Heart left ventricle (tissue), 16 donors: ENCODE results near the gene NRP1. TPM values are rescaled to one million over a fixed set of nuclear protein-coding genes. Genes with fewer than 3 reads are reported as not detected.

Source experiments
- ATAC-seq, 4 donors: fragments of 200-7000 bp; cut with Tn5 transposase; one replicate each; pipeline ENCODE4 v1.9.1; 2020 to 2022; ENCODE audit warnings: moderate library complexity in 4 of 4, mild to moderate bottlenecking in 3 of 4, moderate number of reproducible peaks in 1 of 4
- DNase-seq, 5 donors: peaks; one replicate each; pipeline ENCODE4 v3.0.0-alpha.2; 2020
- H3K27ac ChIP-seq, 12 donors: fragments of 200-600 bp; sonication (generic) in 4 of 12; one replicate each; pipeline versions ENCODE4 v1.5.0 to v1.8.0; 2016 to 2022; ENCODE audit warnings: mild to moderate bottlenecking in 2 of 12
- H3K27me3 ChIP-seq, 9 donors: fragments of 200-600 bp; sonication (generic) in 2 of 9; one replicate each; pipeline versions ENCODE4 v1.5.1 to v1.8.0; 2016 to 2022; ENCODE audit warnings: mild to moderate bottlenecking in 3 of 9
- H3K36me3 ChIP-seq, 9 donors: fragments of 200-600 bp; sonication (generic) in 2 of 9; one replicate each; pipeline versions ENCODE4 v1.5.0 to v1.8.0; 2018 to 2022; ENCODE audit warnings: mild to moderate bottlenecking in 2 of 9
- H3K4me1 ChIP-seq, 12 donors: fragments of 200-600 bp; sonication (generic) in 4 of 12; one replicate each; pipeline versions ENCODE4 v1.5.0 to v1.8.0; 2016 to 2022; ENCODE audit warnings: mild to moderate bottlenecking in 3 of 12
- H3K4me3 ChIP-seq, 12 donors: fragments of 200-600 bp; sonication (generic) in 4 of 12; one replicate each; pipeline versions ENCODE4 v1.5.0 to v1.8.0; 2017 to 2022; ENCODE audit warnings: mild to moderate bottlenecking in 9 of 12, moderate library complexity in 4 of 12
- H3K9me3 ChIP-seq, 12 donors: fragments of 200-600 bp; sonication (generic) in 4 of 12; one replicate each; pipeline versions ENCODE4 v1.5.0 to v1.8.0; 2016 to 2022; ENCODE audit warnings: mild to moderate bottlenecking in 1 of 12
- CTCF ChIP-seq, 12 donors: fragments of 200-600 bp; sonication (generic) in 4 of 12; IDR thresholded peaks; one replicate each; pipeline versions ENCODE4 v1.5.0 to v1.8.0; 2018 to 2022; ENCODE audit warnings: antibody characterized with exemption in 12 of 12, mild to moderate bottlenecking in 5 of 12
- POLR2A ChIP-seq, 2 donors: fragments of 450-650 bp; IDR thresholded peaks; one replicate each; pipeline ENCODE4 v1.6.1; 2017; ENCODE audit warnings: antibody characterized with exemption in 2 of 2, mild to moderate bottlenecking in 2 of 2, moderate library complexity in 2 of 2
- WGBS, 4 donors: extraction: QIAGEN DNeasy Blood & Tissue Kit in 2 of 4; methylation state at CpG; one replicate each; pipeline versions ENCODE4 v1.1.5 to v1.1.7; 2013 to 2018; 5-methylcytosine and 5-hydroxymethylcytosine counted together
- intact Hi-C, 10 donors: fragments of 100-400 bp; cut with DNase I; formaldehyde crosslinking; loops; one replicate each; pipeline versions ENCODE4 v1.11.1 to v1.14.2; 2022
- polyA plus RNA-seq, 2 donors: library from polyadenylated mRNA; stranded (reverse); fragments of 200-250 nt; gene quantifications; one replicate each; pipeline ENCODE4 v1.2.3, GENCODE V29; 2013
- total RNA-seq, 9 donors: library from RNA; depleted of rRNA in 2 of 9; stranded (reverse); fragments of >200 nt in 2 of 9; fragmentation: NEBNext Ultra II Directional in 3 of 9; extraction: Animal tissue kit (Norgen Biotek cat#: 25700) in 3 of 9; gene quantifications; one replicate each; pipeline versions ENCODE4 v1.1.0 to v1.2.4, GENCODE V29; 2016 to 2023
- donor health status: ischemic (EF 13 %, LVEDD 7.1; RV severe dilation, severe dysfunction).
- donor health status: healthy with polysubstance abuse.
- donor health status: DM: no; HTN: yes; CAD: no.
- donor health status: DM: no; HTN: no; CAD: no.
- donor health status: ischemic (EF 25% LVEDD 6.9; RV normal size, moderate dysfunction).
- donor health status: ischemic (EF 25% LVEDD 5.7; RV mildly dilated, moderate dysfunction).
- donor health status: healthy.
- donor health status: DM: yes; HTN: yes; CAD: no.
- donor health status: ischemic (EF 35%, LVEDD 5.7; RV mildly dilated, moderate dysfunction).
- donor health status: nonischemic (EF 11% LVEDD 7.7; RV severe dilation, severe dysfunction).
- donor health status: DM: yes; HTN: yes; CAD: no.
- donor health status: PGD.
- donor health status: ischemic (EF 29% LVEDD 5.4; RV normal size, mild dysfunction).
- donor health status: nonischemic (EF 23%, LVEDD 6.1; RV moderate dilation, normal function).

The NRP1 gene
- total and polyA plus RNA-seq, 11 donors, result 47.1 to 279 (median 152) TPM

- no peak overlapping the region for H3K4me3 ChIP-seq
- H3K36me3 ChIP-seq, result peaks cover 0 to 48% (median 20%) of the 10 kb centered on the region in 9 donors
- intact Hi-C loops, result loop anchor here in 5 of 10 donors (5.0 to 10.0 kb wide), 4 partner anchors 41 to 62 kb away; no protein-coding TSS in a partner anchor
- H3K4me1 ChIP-seq, result peaks cover 18 to 96% (median 75%) of the 10 kb centered on the region in 12 donors
- H3K27ac ChIP-seq, result peak overlapping the region in 11 of 12 donors; percentile 56 to 92 (median 64)
- no peaks in the 10 kb centered on the region for H3K27me3 ChIP-seq
- no peaks in the 10 kb centered on the region for H3K9me3 ChIP-seq
- WGBS, 4 donors, result 52 to 54% (median 53%) methylated on average over 4 of the region's 4 CpGs
- DNase-seq (no peak), ATAC-seq (no peak)
- TF ChIP-seq POLR2A (IDR thresholded peaks at IDR 0.05), result no peak
Measured at GRCh38 chr10:33276282-33276923, 58.1 kb downstream of the NRP1 start.

GRCh38 chr10:33274096-33274785, 60.2 kb downstream of the NRP1 start:
- ATAC-seq, result no peak
- peaks cover 0 to 56% (median 29%) of the 10 kb centered on the region in 9 donors for H3K36me3 ChIP-seq
- 55 to 59% (median 59%) methylated on average over 6 of the region's 6 CpGs for WGBS, 4 donors
- peaks cover 18 to 90% (median 75%) of the 10 kb centered on the region in 12 donors for H3K4me1 ChIP-seq
- TF ChIP-seq POLR2A (IDR thresholded peaks at IDR 0.05), result no peak
- no peak for TF ChIP-seq CTCF (IDR thresholded peaks at IDR 0.05)
- no peaks in the 10 kb centered on the region for H3K9me3 ChIP-seq
- H3K27me3 ChIP-seq, result no peaks in the 10 kb centered on the region
- peak overlapping the region in 3 of 12 donors; percentile 30 to 43 (median 34) for H3K4me3 ChIP-seq
- DNase-seq, result no peak
- peak overlapping the region; percentile 54 to 93 (median 88) for H3K27ac ChIP-seq
- intact Hi-C loops, result loop anchor here in 5 of 10 donors (5.0 to 10.0 kb wide), 4 partner anchors 51 to 59 kb away; partner anchors contain the start of gene NRP1 (in 2 of the 5)

GRCh38 chr10:33273295-33274002, 61.0 kb downstream of the NRP1 start:
- ATAC-seq (peak; percentile 89 to 96 (median 94)), DNase-seq (peak; percentile 87 to 95 (median 88))
- peak overlapping the region; percentile 54 to 93 (median 88) for H3K27ac ChIP-seq
- peak in 4 of 12 donors; percentile 1 to 38 (median 28) for TF ChIP-seq CTCF (IDR thresholded peaks at IDR 0.05)
- peak in 1 of 2 donors; percentile 49 for TF ChIP-seq POLR2A (IDR thresholded peaks at IDR 0.05)
- peaks cover 0 to 56% (median 31%) of the 10 kb centered on the region in 9 donors for H3K36me3 ChIP-seq
- peak overlapping the region in 10 of 12 donors; percentile 17 to 43 (median 36) for H3K4me3 ChIP-seq
- no peaks in the 10 kb centered on the region for H3K27me3 ChIP-seq
- intact Hi-C loops, result loop anchor here in 5 of 10 donors (5.0 to 10.0 kb wide), 4 partner anchors 51 to 59 kb away; partner anchors contain the start of gene NRP1 (in 2 of the 5)
- 3 to 14% (median 4%) methylated on average over 16 to 19 of the region's 19 CpGs for WGBS, 4 donors
- no peaks in the 10 kb centered on the region for H3K9me3 ChIP-seq
- peaks cover 16 to 86% (median 68%) of the 10 kb centered on the region in 12 donors for H3K4me1 ChIP-seq

GRCh38 chr10:33272635-33273034, 61.8 kb downstream of the NRP1 start:
- H3K4me3 ChIP-seq, result peak overlapping the region in 7 of 12 donors; percentile 30 to 43 (median 39)
- H3K36me3 ChIP-seq, result peaks cover 0 to 60% (median 39%) of the 10 kb centered on the region in 9 donors
- H3K4me1 ChIP-seq, result peaks cover 16 to 79% (median 60%) of the 10 kb centered on the region in 12 donors
- ATAC-seq (peak in 1 of 4 donors; percentile 8), DNase-seq (no peak)
- 41 to 54% (median 46%) methylated on average over 7 of the region's 7 CpGs for WGBS, 4 donors
- H3K9me3 ChIP-seq, result no peaks in the 10 kb centered on the region
- H3K27ac ChIP-seq, result peak overlapping the region; percentile 15 to 93 (median 88)
- intact Hi-C loops, result loop anchor here in 5 of 10 donors (5.0 to 10.0 kb wide), 4 partner anchors 52 to 60 kb away; partner anchors contain the start of gene NRP1 (in 2 of the 5)
- TF ChIP-seq POLR2A (IDR thresholded peaks at IDR 0.05) (no peak), CTCF (IDR thresholded peaks at IDR 0.05) (no peak)
- no peaks in the 10 kb centered on the region for H3K27me3 ChIP-seq
